Measurements from ENCODE around the gene ARHGEF35. TPM values are rescaled to one million over a fixed set of nuclear protein-coding genes. Genes with fewer than 3 reads are reported as not detected.

The ARHGEF35 gene
- 0.22 to 0.59 TPM (median 0.26 TPM) in 5 replicates for total RNA-seq (2022; extraction: Qiagen RNA extraction; ENCODE audit: low read depth)

GRCh38 chr7:144195212-144195872 is at the start of gene ARHGEF35:
ARHGEF35 (minus strand) TSS chr7:144195833; CDS start chr7:144188383, 7,450 bp downstream.

GRCh38 chr7:144239365-144239764 is 43.7 kb upstream of the ARHGEF35 start, which contains the start of gene OR2A42:
OR2A42 (minus strand) TSS chr7:144239605; CDS start chr7:144232843, 6,762 bp downstream.

GRCh38 chr7:144183166-144183565 is 12.5 kb downstream of the ARHGEF35 start, which contains the start of gene CTAGE4:
CTAGE4 (plus strand) TSS chr7:144183466; CDS start chr7:144183504, 38 bp downstream.

Other genes with a start within 250 kb of the ARHGEF35 start
- not detected in 5 replicates for gene OR2F1, start 241.0 kb downstream of the ARHGEF35 start, total RNA-seq (2022; extraction: Qiagen RNA extraction; ENCODE audit: low read depth)
- not detected in 5 replicates for gene OR6B1, start 195.5 kb downstream of the ARHGEF35 start, total RNA-seq (2022; extraction: Qiagen RNA extraction; ENCODE audit: low read depth)
- not detected in 5 replicates for gene OR2A5, start 146.9 kb downstream of the ARHGEF35 start, total RNA-seq (2022; extraction: Qiagen RNA extraction; ENCODE audit: low read depth)
- not detected in 5 replicates for gene OR2A25, start 126.0 kb downstream of the ARHGEF35 start, total RNA-seq (2022; extraction: Qiagen RNA extraction; ENCODE audit: low read depth)
- not detected in 5 replicates for gene OR2A12, start 109.6 kb downstream of the ARHGEF35 start, total RNA-seq (2022; extraction: Qiagen RNA extraction; ENCODE audit: low read depth)
- gene OR2A2, start 86.2 kb downstream of the ARHGEF35 start, total RNA-seq (2022; extraction: Qiagen RNA extraction; ENCODE audit: low read depth): not detected in 5 replicates
- not detected in 5 replicates for gene OR2A14, start 72.7 kb downstream of the ARHGEF35 start, total RNA-seq (2022; extraction: Qiagen RNA extraction; ENCODE audit: low read depth)
- 0.05 TPM in 1 of 5 replicates, not detected in the others for gene CTAGE4, start 12.4 kb downstream of the ARHGEF35 start, total RNA-seq (2022; extraction: Qiagen RNA extraction; ENCODE audit: low read depth)
- not detected in 5 replicates for gene OR2A42, start 43.8 kb upstream of the ARHGEF35 start, total RNA-seq (2022; extraction: Qiagen RNA extraction; ENCODE audit: low read depth)
- not detected in 5 replicates for gene OR2A7, start 69.0 kb upstream of the ARHGEF35 start, total RNA-seq (2022; extraction: Qiagen RNA extraction; ENCODE audit: low read depth)
- 0.12 TPM in 1 of 5 replicates, not detected in the others for gene CTAGE8, start 73.5 kb upstream of the ARHGEF35 start, total RNA-seq (2022; extraction: Qiagen RNA extraction; ENCODE audit: low read depth)
- not detected in 5 replicates for gene OR2A1, start 116.6 kb upstream of the ARHGEF35 start, total RNA-seq (2022; extraction: Qiagen RNA extraction; ENCODE audit: low read depth)
- 1.6 to 2.0 TPM (median 1.6 TPM) in 5 replicates for gene ARHGEF5, start 159.6 kb upstream of the ARHGEF35 start, total RNA-seq (2022; extraction: Qiagen RNA extraction; ENCODE audit: low read depth)
- gene NOBOX, start 207.9 kb upstream of the ARHGEF35 start, total RNA-seq (2022; extraction: Qiagen RNA extraction; ENCODE audit: low read depth): not detected in 5 replicates